B cell (primary cell): ENCODE measurements around the gene IGF1R. TPM values are rescaled to one million over a fixed set of nuclear protein-coding genes. Genes with fewer than 3 reads are reported as not detected.

Source experiments
- ATAC-seq: fragments of 200-7000 bp; cut with Tn5 transposase; one replicate; pipeline ENCODE4 v1.10.0; 2021; ENCODE audit warnings: low read depth, mild to moderate bottlenecking, moderate number of reproducible peaks, moderate library complexity
- CTCF ChIA-PET: fragments of 350-600 bp; sonication (Branson Sonifier 250); formaldehyde crosslinking; loops from one replicate; lab custom pipeline; 2021; ENCODE audit warnings: antibody characterized with exemption, inconsistent platforms; lab: Charles Lee
- POLR2A ChIA-PET: fragments of 350-600 bp; sonication (Branson Sonifier 250); formaldehyde crosslinking; loops from one replicate; lab custom pipeline; 2021; ENCODE audit warnings: antibody characterized with exemption; lab: Charles Lee
- DNase-seq: peaks from one replicate; pipeline ENCODE4 v3.0.0; 2013
- H2AFZ ChIP-seq: 2 replicates; pipeline ENCODE4 v1.6.1; 2012; ENCODE audit warnings: mild to moderate bottlenecking, low read depth, low read length; ENCODE audit not compliant: insufficient read depth, poor library complexity, severe bottlenecking
- H3K27ac ChIP-seq, 2 donors: 1 replicate in 1 of 2; 2 replicates in 1 of 2; pipeline ENCODE4 v1.5.1; 2012 to 2013; ENCODE audit warnings: low read length in 2 of 2, mild to moderate bottlenecking in 2 of 2, moderate library complexity in 1 of 2
- H3K27me3 ChIP-seq, 4 experiments: fragments of 200-600 bp in 1 of 4; sonication (generic) in 1 of 4; replicated peaks in 1 of 4; 1 replicate in 2 of 4; 2 replicates in 2 of 4; pipeline versions ENCODE4 v1.6.1 to v1.7.0; 2013 to 2016; ENCODE audit warnings: low read length in 3 of 4, mild to moderate bottlenecking in 2 of 4, mixed read lengths in 1 of 4, moderate library complexity in 1 of 4; ENCODE audit not compliant: insufficient read depth in 4 of 4, control insufficient read depth in 3 of 4; ENCODE audit errors: control extremely low read depth in 1 of 4
- H3K36me3 ChIP-seq, 2 experiments: replicated peaks in 1 of 2; 1 replicate in 1 of 2; 2 replicates in 1 of 2; pipeline versions ENCODE4 v1.6.1 to v1.7.1; 2013; ENCODE audit warnings: low read length in 1 of 2; ENCODE audit not compliant: insufficient read depth in 2 of 2, control insufficient read depth in 1 of 2; ENCODE audit errors: control extremely low read depth in 1 of 2, extremely low read depth in 1 of 2
- H3K4me1 ChIP-seq, 2 donors: fragments of 200-600 bp in 1 of 2; sonication (generic) in 1 of 2; 1 replicate in 1 of 2; 2 replicates in 1 of 2; pipeline versions ENCODE4 v1.5.1 to v1.6.1; 2013 to 2017; ENCODE audit warnings: low read length in 2 of 2; ENCODE audit not compliant: control insufficient read depth in 2 of 2, insufficient read depth in 2 of 2
- H3K4me2 ChIP-seq: replicated peaks from 2 replicates; pipeline ENCODE3; 2012; ENCODE audit warnings: mild to moderate bottlenecking, low read depth, low read length; ENCODE audit not compliant: poor library complexity, severe bottlenecking
- H3K4me3 ChIP-seq, 5 experiments: fragments of 200-600 bp in 1 of 5; sonication (generic) in 1 of 5; 1 replicate in 3 of 5; 2 replicates in 2 of 5; pipeline versions ENCODE4 v1.5.1 to v1.7.0; 2011 to 2016; ENCODE audit warnings: low read length in 4 of 5, mild to moderate bottlenecking in 4 of 5, low read depth in 2 of 5, control low read depth in 1 of 5, moderate library complexity in 1 of 5; ENCODE audit not compliant: insufficient read depth in 1 of 5; ENCODE audit errors: control extremely low read depth in 1 of 5, extremely low read depth in 1 of 5
- H3K79me2 ChIP-seq: fragments of 200-600 bp; sonication (generic); one replicate; pipeline ENCODE4 v1.6.0; 2016; ENCODE audit warnings: low read length; ENCODE audit not compliant: control insufficient read depth, insufficient read depth
- H3K9ac ChIP-seq: fragments of 200-600 bp; sonication (generic); 2 replicates; pipeline ENCODE4 v1.6.1; 2017; ENCODE audit warnings: mild to moderate bottlenecking, low read length, moderate library complexity
- H3K9me3 ChIP-seq, 3 donors: one replicate each; pipeline versions ENCODE4 v1.6.1 to v1.7.1; 2013; ENCODE audit warnings: low read length in 2 of 3; ENCODE audit not compliant: control insufficient read depth in 2 of 3, insufficient read depth in 1 of 3; ENCODE audit errors: control extremely low read depth in 1 of 3
- H4K20me1 ChIP-seq: 2 replicates; pipeline ENCODE4 v1.6.0; 2012; ENCODE audit warnings: mild to moderate bottlenecking, low read length; ENCODE audit not compliant: insufficient read depth, control insufficient read depth, poor library complexity, severe bottlenecking
- H3K27ac Mint-ChIP-seq: one replicate; pipeline ENCODE4 v1.8.0; 2021; ENCODE audit warnings: mixed read lengths
- H3K27me3 Mint-ChIP-seq: one replicate; pipeline ENCODE4 v1.8.0; 2021; ENCODE audit warnings: mixed read lengths
- H3K4me1 Mint-ChIP-seq: one replicate; pipeline ENCODE4 v1.8.0; 2021; ENCODE audit warnings: mixed read lengths
- H3K4me3 Mint-ChIP-seq: one replicate; pipeline ENCODE4 v1.8.0; 2021; ENCODE audit warnings: mixed read lengths
- H3K9me3 Mint-ChIP-seq: one replicate; pipeline ENCODE4 v1.8.0; 2022; ENCODE audit warnings: mixed read lengths; ENCODE audit not compliant: insufficient read depth
- CTCF ChIP-seq: fragments of 200-600 bp; IDR thresholded peaks from one replicate; pipeline ENCODE4 v1.8.0; 2022; ENCODE audit warnings: antibody characterized with exemption, mild to moderate bottlenecking
- EZH2 ChIP-seq: IDR thresholded peaks from 2 replicates; pipeline ENCODE4 v1.6.1; 2012; ENCODE audit warnings: borderline replicate concordance, low read depth, mild to moderate bottlenecking, moderate library complexity, low read length; ENCODE audit not compliant: insufficient read depth, poor library complexity, severe bottlenecking
- WGBS: methylation state at CpG from one replicate; pipeline ENCODE4 v1.1.5; 2013; ENCODE audit warnings: missing lambda C conversion rate; ENCODE audit not compliant: insufficient coverage; 5-methylcytosine and 5-hydroxymethylcytosine counted together
- intact Hi-C: fragments of 100-400 bp; cut with micrococcal nuclease; formaldehyde crosslinking; loops from one replicate; pipeline ENCODE4 v1.10.0; 2022
- polyA plus RNA-seq: library from polyadenylated mRNA; depleted of rRNA; stranded (reverse); fragments of >200 nt; gene quantifications from 2 replicates; pipeline ENCODE4 v1.2.3, GENCODE V29; 2012
- total RNA-seq, 2 donors: library from RNA; stranded (reverse); fragments of 120-200 nt in 1 of 2; gene quantifications; 1 replicate in 1 of 2; 2 replicates in 1 of 2; pipeline versions ENCODE4 v1.2.3 to v1.2.4, GENCODE V29; 2013 to 2022

IGF1R gene
- total and polyA plus RNA-seq, 2 donors (not counting 1 experiment from before 2014, with no cell fraction given): 5.4 to 23.1 TPM

- CTCF ChIA-PET: no interaction called here
- no peaks in the 10 kb centered on the region for H4K20me1 ChIP-seq
- POLR2A ChIA-PET: no interaction called here
- Mint-ChIP-seq H3K9me3 (no peaks in the 10 kb centered on the region), H3K4me3 (no peak overlapping the region), H3K4me1 (no peaks in the 10 kb centered on the region), H3K27me3 (no peaks in the 10 kb centered on the region), H3K27ac (no peak overlapping the region)
- TF ChIP-seq EZH2 (no peak), CTCF (no peak)
- intact Hi-C loops: no loop called here
- no peak overlapping the region for H3K4me2 ChIP-seq
- ATAC-seq: no peak
- no peak overlapping the region for H3K4me3 ChIP-seq
- 78% methylated on average over 5 of the region's 6 CpGs for WGBS
- H3K27me3 ChIP-seq: no peaks in the 10 kb centered on the region
- peaks cover 0 to 9% of the 10 kb centered on the region in 2 experiments for H3K36me3 ChIP-seq
- no peaks in the 10 kb centered on the region for H3K9me3 ChIP-seq
- H3K4me1 ChIP-seq: no peaks in the 10 kb centered on the region
- no peak overlapping the region for H3K27ac ChIP-seq
- H2AFZ ChIP-seq: no peak overlapping the region
- no peaks in the 10 kb centered on the region for H3K79me2 ChIP-seq
- H3K9ac ChIP-seq: no peak overlapping the region
- DNase-seq: no peak
Observed at GRCh38 chr15:98949624-98950023, 301.3 kb downstream of the IGF1R start.

GRCh38 chr15:98950248-98950647, 301.9 kb downstream of the IGF1R start:
- POLR2A ChIA-PET: no interaction called here
- Histone ChIP-seq H4K20me1 (no peaks in the 10 kb centered on the region), H2AFZ (no peak overlapping the region), H3K4me3 (no peak overlapping the region), H3K4me2 (no peak overlapping the region), H3K9me3 (no peaks in the 10 kb centered on the region), H3K27ac (no peak overlapping the region), H3K27me3 (no peaks in the 10 kb centered on the region), H3K36me3 (peaks cover 0 to 9% of the 10 kb centered on the region in 2 experiments), H3K9ac (no peak overlapping the region), H3K79me2 (no peaks in the 10 kb centered on the region), H3K4me1 (no peaks in the 10 kb centered on the region)
- H3K4me1 Mint-ChIP-seq: no peaks in the 10 kb centered on the region
- DNase-seq: no peak
- CTCF ChIA-PET: no interaction called here
- no peak overlapping the region for H3K27ac Mint-ChIP-seq
- TF ChIP-seq CTCF (no peak), EZH2 (no peak)
- no peak for ATAC-seq
- H3K9me3 Mint-ChIP-seq: no peaks in the 10 kb centered on the region
- H3K4me3 Mint-ChIP-seq: no peak overlapping the region
- intact Hi-C loops: no loop called here
- H3K27me3 Mint-ChIP-seq: no peaks in the 10 kb centered on the region
